NT2/D1 (cell line): ENCODE measurements around the gene FKBP5.
"Not testable (repeated sequence)": the region's sequence is repeated elsewhere in the genome, so short reads cannot be mapped to it uniquely, and the experiment has no call there.

ENCODE experiments used
- DNase-seq: peaks from one replicate; pipeline ENCODE4 v3.0.0-alpha.2; 2011; ENCODE audit warnings: low read depth, low spot score
- H3K27me3 ChIP-seq: 2 replicates; pipeline ENCODE4 v1.6.0; 2011; ENCODE audit warnings: mild to moderate bottlenecking; ENCODE audit not compliant: insufficient read length, insufficient read depth
- H3K36me3 ChIP-seq: 2 replicates; pipeline ENCODE4 v1.6.1; 2011; ENCODE audit warnings: mild to moderate bottlenecking, low read length, mixed read lengths; ENCODE audit not compliant: insufficient read depth, insufficient read length
- H3K4me1 ChIP-seq: 2 replicates; pipeline ENCODE4 v1.5.1; 2011; ENCODE audit not compliant: insufficient read depth, insufficient read length
- H3K4me3 ChIP-seq: 2 replicates; pipeline ENCODE4 v1.5.1; 2011; ENCODE audit warnings: low read depth; ENCODE audit not compliant: insufficient read length
- H3K9ac ChIP-seq: 2 replicates; pipeline ENCODE4 v1.6.0; 2011; ENCODE audit warnings: low read depth; ENCODE audit not compliant: insufficient read length
- H3K9me3 ChIP-seq: 2 replicates; pipeline ENCODE4 v1.5.1; 2011; ENCODE audit warnings: mild to moderate bottlenecking, low read length; ENCODE audit not compliant: insufficient read depth
- SUZ12 ChIP-seq: IDR thresholded peaks from 2 replicates; pipeline ENCODE4 v1.6.1; 2011; ENCODE audit not compliant: insufficient read length, insufficient read depth; ENCODE audit errors: extremely low read depth
- YY1 ChIP-seq: IDR thresholded peaks from 2 replicates; pipeline ENCODE4 v1.6.1; 2011; ENCODE audit not compliant: insufficient read length, insufficient read depth
- ZNF274 ChIP-seq: IDR thresholded peaks from 2 replicates; pipeline ENCODE4 v1.6.1; 2011; ENCODE audit warnings: mild to moderate bottlenecking, low read depth, low read length

The FKBP5 gene

GRCh38 chr6:35678021-35678654, 10.6 kb downstream of the FKBP5 start:
- no peak for DNase-seq
- TF ChIP-seq YY1 (no peak), SUZ12 (no peak)
- Histone ChIP-seq H3K36me3 (no peaks in the 10 kb centered on the region), H3K9me3 (no peaks in the 10 kb centered on the region), H3K4me1 (no peaks in the 10 kb centered on the region), H3K9ac (no peak overlapping the region), H3K27me3 (no peaks in the 10 kb centered on the region), H3K4me3 (no peak overlapping the region)

- H3K4me1 ChIP-seq = no peaks in the 10 kb centered on the region
- no peaks in the 10 kb centered on the region for H3K9me3 ChIP-seq
- TF ChIP-seq SUZ12 (no peak), ZNF274 (no peak), YY1 (no peak)
- no peak for DNase-seq
- H3K27me3 ChIP-seq = no peaks in the 10 kb centered on the region
- H3K9ac ChIP-seq = no peak overlapping the region
- H3K4me3 ChIP-seq = no peak overlapping the region
- no peaks in the 10 kb centered on the region for H3K36me3 ChIP-seq
Measured at GRCh38 chr6:35677456-35677855, 11.3 kb downstream of the FKBP5 start.

- Histone ChIP-seq H3K27me3 (no peaks in the 10 kb centered on the region), H3K36me3 (no peaks in the 10 kb centered on the region), H3K4me1 (no peaks in the 10 kb centered on the region), H3K4me3 (no peak overlapping the region), H3K9me3 (no peaks in the 10 kb centered on the region), H3K9ac (no peak overlapping the region)
- DNase-seq = no peak
- no peak for TF ChIP-seq SUZ12
- TF ChIP-seq YY1 = no peak
- no peak for TF ChIP-seq ZNF274
Measured at GRCh38 chr6:35675871-35676459, 12.8 kb downstream of the FKBP5 start.

- Histone ChIP-seq H3K4me1 (no peaks in the 10 kb centered on the region), H3K36me3 (no peaks in the 10 kb centered on the region), H3K4me3 (no peak overlapping the region), H3K27me3 (no peaks in the 10 kb centered on the region), H3K9ac (no peak overlapping the region), H3K9me3 (no peaks in the 10 kb centered on the region)
- DNase-seq = no peak
- TF ChIP-seq ZNF274 (no peak), SUZ12 (no peak), YY1 (no peak)
Measured at GRCh38 chr6:35674594-35674993, 14.1 kb downstream of the FKBP5 start.

GRCh38 chr6:35673755-35674154, 15.0 kb downstream of the FKBP5 start:
- no peak for TF ChIP-seq SUZ12
- no peak for TF ChIP-seq YY1
- no peak for TF ChIP-seq ZNF274
- Histone ChIP-seq H3K4me1 (no peaks in the 10 kb centered on the region), H3K4me3 (no peak overlapping the region), H3K9me3 (no peaks in the 10 kb centered on the region), H3K27me3 (no peaks in the 10 kb centered on the region), H3K36me3 (no peaks in the 10 kb centered on the region), H3K9ac (no peak overlapping the region)
- no peak for DNase-seq

GRCh38 chr6:35673284-35673666, 15.4 kb downstream of the FKBP5 start:
- not testable (repeated sequence) for H3K36me3 ChIP-seq, H3K4me1 ChIP-seq, H3K9ac ChIP-seq, H3K27me3 ChIP-seq, DNase-seq, H3K4me3 ChIP-seq, H3K9me3 ChIP-seq

GRCh38 chr6:35670453-35670852, 18.3 kb downstream of the FKBP5 start:
- not testable (repeated sequence) for H3K27me3 ChIP-seq, H3K4me1 ChIP-seq, H3K36me3 ChIP-seq, H3K4me3 ChIP-seq, H3K9ac ChIP-seq, H3K9me3 ChIP-seq, DNase-seq
